HEK293 (cell line): Measurements from ENCODE around the gene TBP.

Experiments used
- YY1 ChIP-seq: fragments of 450-650 bp; formaldehyde crosslinking; IDR thresholded peaks from 2 replicates; pipeline ENCODE4 v1.5.1; 2018; ENCODE audit warnings: missing biosample characterization, missing genetic modification characterization
- ZBTB8A ChIP-seq: fragments of 450-650 bp; formaldehyde crosslinking; IDR thresholded peaks from 2 replicates; pipeline ENCODE4 v1.5.1; 2016; ENCODE audit warnings: missing biosample characterization, missing genetic modification characterization
- ZNF175 ChIP-seq: fragments of 450-650 bp; formaldehyde crosslinking; IDR thresholded peaks from 2 replicates; pipeline ENCODE4 v1.5.1; 2016; ENCODE audit warnings: missing biosample characterization, missing genetic modification characterization
- ZNF529 ChIP-seq: fragments of 450-650 bp; formaldehyde crosslinking; IDR thresholded peaks from 2 replicates; pipeline ENCODE4 v1.5.1; 2017; ENCODE audit warnings: missing genetic modification characterization, missing biosample characterization; ENCODE audit not compliant: insufficient replicate concordance
- ZNF777 ChIP-seq: fragments of 450-650 bp; formaldehyde crosslinking; IDR thresholded peaks from 2 replicates; pipeline ENCODE4 v1.5.1; 2017; ENCODE audit warnings: missing biosample characterization, missing genetic modification characterization, borderline replicate concordance
- ZNF830 ChIP-seq: fragments of 450-650 bp; IDR thresholded peaks from 2 replicates; pipeline ENCODE4 v1.5.0; 2018; ENCODE audit warnings: missing biosample characterization, missing genetic modification characterization, low read depth, mild to moderate bottlenecking, moderate library complexity
- TF ChIP-seq, protein P1 (sequence below): fragments of 450-650 bp; formaldehyde crosslinking; IDR thresholded peaks from 2 replicates; pipeline ENCODE4 v1.5.1; 2016; ENCODE audit warnings: missing biosample characterization, missing genetic modification characterization

DNA sequence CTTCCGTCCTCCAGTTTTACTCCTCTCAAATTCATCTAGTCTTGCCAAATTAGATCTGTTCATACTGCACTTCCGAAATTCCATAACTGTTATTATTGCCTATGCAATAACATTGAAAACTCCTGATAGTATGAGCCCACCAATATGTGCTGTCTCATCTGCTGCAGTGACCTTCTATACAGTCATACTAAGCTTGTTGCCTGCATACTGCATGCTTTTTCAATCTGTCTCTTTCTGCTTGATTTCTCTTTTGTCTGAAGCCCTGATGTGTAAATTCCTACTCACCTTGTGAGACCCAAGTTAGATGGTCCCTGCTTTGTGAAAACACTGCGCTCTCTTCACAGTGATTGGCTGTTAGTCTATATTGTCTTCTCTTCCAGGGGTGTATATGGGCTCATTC lies 1.1 kb downstream of the TBP start:
- TF ChIP-seq, protein P1, sequence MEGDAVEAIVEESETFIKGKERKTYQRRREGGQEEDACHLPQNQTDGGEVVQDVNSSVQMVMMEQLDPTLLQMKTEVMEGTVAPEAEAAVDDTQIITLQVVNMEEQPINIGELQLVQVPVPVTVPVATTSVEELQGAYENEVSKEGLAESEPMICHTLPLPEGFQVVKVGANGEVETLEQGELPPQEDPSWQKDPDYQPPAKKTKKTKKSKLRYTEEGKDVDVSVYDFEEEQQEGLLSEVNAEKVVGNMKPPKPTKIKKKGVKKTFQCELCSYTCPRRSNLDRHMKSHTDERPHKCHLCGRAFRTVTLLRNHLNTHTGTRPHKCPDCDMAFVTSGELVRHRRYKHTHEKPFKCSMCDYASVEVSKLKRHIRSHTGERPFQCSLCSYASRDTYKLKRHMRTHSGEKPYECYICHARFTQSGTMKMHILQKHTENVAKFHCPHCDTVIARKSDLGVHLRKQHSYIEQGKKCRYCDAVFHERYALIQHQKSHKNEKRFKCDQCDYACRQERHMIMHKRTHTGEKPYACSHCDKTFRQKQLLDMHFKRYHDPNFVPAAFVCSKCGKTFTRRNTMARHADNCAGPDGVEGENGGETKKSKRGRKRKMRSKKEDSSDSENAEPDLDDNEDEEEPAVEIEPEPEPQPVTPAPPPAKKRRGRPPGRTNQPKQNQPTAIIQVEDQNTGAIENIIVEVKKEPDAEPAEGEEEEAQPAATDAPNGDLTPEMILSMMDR (tag by site-specific recombination) = no peak
- TF ChIP-seq ZNF830 (tag by site-specific recombination) (no peak), ZNF175 (tag by site-specific recombination) (no peak), ZNF529 (tag by site-specific recombination) (no peak), ZNF777 (tag by site-specific recombination) (no peak), YY1 (tag by site-specific recombination) (no peak), ZBTB8A (tag by site-specific recombination) (no peak)
